CD4-positive, alpha-beta memory T cell (primary cell): Measurements from ENCODE around the gene ATXN7L3. TPM values are rescaled to one million over a fixed set of nuclear protein-coding genes. Genes with fewer than 3 reads are reported as not detected.
"Not testable (repeated sequence)": the region's sequence is repeated elsewhere in the genome, so short reads cannot be mapped to it uniquely, and the experiment has no call there.

Experiments
- CTCF ChIA-PET: fragments of 350-600 bp; sonication (Branson Sonifier 250); formaldehyde crosslinking; loops from one replicate; lab custom pipeline; 2021; ENCODE audit warnings: inconsistent platforms; ENCODE audit not compliant: partially characterized antibody; lab: Charles Lee
- POLR2A ChIA-PET: fragments of 350-600 bp; sonication (Branson Sonifier 250); formaldehyde crosslinking; loops from one replicate; lab custom pipeline; 2021; ENCODE audit not compliant: partially characterized antibody; lab: Charles Lee
- DNase-seq, 5 donors: peaks; one replicate each; pipeline versions ENCODE4 v3.0.0 to v3.0.0-alpha.2; 2020 to 2022; ENCODE audit warnings: mixed read lengths in 1 of 5
- H3K27ac ChIP-seq: one replicate; pipeline ENCODE4 v1.7.0; 2013; ENCODE audit warnings: low read depth, low read length
- H3K27me3 ChIP-seq: 2 replicates; pipeline ENCODE4 v1.7.0; 2013; ENCODE audit warnings: mild to moderate bottlenecking, low read length, moderate library complexity; ENCODE audit not compliant: insufficient read depth
- H3K36me3 ChIP-seq: 2 replicates; pipeline ENCODE4 v1.7.0; 2013; ENCODE audit warnings: mild to moderate bottlenecking, low read length, moderate library complexity; ENCODE audit not compliant: insufficient read depth
- H3K4me1 ChIP-seq: 2 replicates; pipeline ENCODE4 v1.7.0; 2013; ENCODE audit warnings: mild to moderate bottlenecking, low read length, moderate library complexity; ENCODE audit not compliant: insufficient read depth
- H3K4me3 ChIP-seq, 2 donors: one replicate each; pipeline ENCODE4 v1.7.0; 2013; ENCODE audit warnings: low read length in 2 of 2, mild to moderate bottlenecking in 1 of 2
- H3K9me3 ChIP-seq, 2 donors: one replicate each; pipeline ENCODE4 v1.7.0; 2013; ENCODE audit warnings: low read length in 2 of 2, control low read depth in 1 of 2; ENCODE audit not compliant: control insufficient read depth in 1 of 2
- H3K27ac Mint-ChIP-seq, 7 donors: one replicate each; pipeline ENCODE4 v1.8.0; 2020 to 2021; ENCODE audit warnings: mixed read lengths in 7 of 7, mild to moderate bottlenecking in 6 of 7, inconsistent platforms in 3 of 7, moderate library complexity in 3 of 7
- H3K27me3 Mint-ChIP-seq, 2 donors: one replicate each; pipeline ENCODE4 v1.8.0; 2020 to 2021; ENCODE audit warnings: mixed read lengths in 2 of 2
- H3K36me3 Mint-ChIP-seq, 2 donors: one replicate each; pipeline ENCODE4 v1.8.0; 2020 to 2021; ENCODE audit warnings: mixed read lengths in 2 of 2, inconsistent platforms in 1 of 2, mild to moderate bottlenecking in 1 of 2
- H3K4me1 Mint-ChIP-seq, 4 donors: one replicate each; pipeline ENCODE4 v1.8.0; 2020 to 2021; ENCODE audit warnings: mixed read lengths in 4 of 4, mild to moderate bottlenecking in 1 of 4
- H3K4me3 Mint-ChIP-seq, 8 donors: one replicate each; pipeline ENCODE4 v1.8.0; 2020 to 2021; ENCODE audit warnings: mixed read lengths in 8 of 8, mild to moderate bottlenecking in 7 of 8, moderate library complexity in 6 of 8, inconsistent platforms in 3 of 8
- H3K9me3 Mint-ChIP-seq, 8 donors: one replicate each; pipeline ENCODE4 v1.8.0; 2020 to 2021; ENCODE audit warnings: mixed read lengths in 8 of 8, mild to moderate bottlenecking in 5 of 8, inconsistent platforms in 3 of 8, moderate library complexity in 1 of 8
- intact Hi-C: fragments of 100-400 bp; cut with micrococcal nuclease; formaldehyde crosslinking; loops from one replicate; pipeline ENCODE4 v1.15.1; 2023
- polyA plus RNA-seq, 2 donors: library from polyadenylated mRNA; unstranded; fragments of 300-500 nt; fragmentation: Illumina TruSeq; gene quantifications; one replicate each; pipeline ENCODE4 v1.2.3, GENCODE V29; 2021
- total RNA-seq, 2 experiments: library from RNA; stranded (reverse); gene quantifications; one replicate each; pipeline ENCODE4 v1.2.3, GENCODE V29; 2021

The ATXN7L3 gene
- total RNA-seq (100 to 1,000 TPM; 123 to 128 TPM), polyA plus RNA-seq (10 to 100 TPM in 1 of 2 donors, 1 to 10 TPM in 1; 5.8 to 17.7 TPM)

DNA sequence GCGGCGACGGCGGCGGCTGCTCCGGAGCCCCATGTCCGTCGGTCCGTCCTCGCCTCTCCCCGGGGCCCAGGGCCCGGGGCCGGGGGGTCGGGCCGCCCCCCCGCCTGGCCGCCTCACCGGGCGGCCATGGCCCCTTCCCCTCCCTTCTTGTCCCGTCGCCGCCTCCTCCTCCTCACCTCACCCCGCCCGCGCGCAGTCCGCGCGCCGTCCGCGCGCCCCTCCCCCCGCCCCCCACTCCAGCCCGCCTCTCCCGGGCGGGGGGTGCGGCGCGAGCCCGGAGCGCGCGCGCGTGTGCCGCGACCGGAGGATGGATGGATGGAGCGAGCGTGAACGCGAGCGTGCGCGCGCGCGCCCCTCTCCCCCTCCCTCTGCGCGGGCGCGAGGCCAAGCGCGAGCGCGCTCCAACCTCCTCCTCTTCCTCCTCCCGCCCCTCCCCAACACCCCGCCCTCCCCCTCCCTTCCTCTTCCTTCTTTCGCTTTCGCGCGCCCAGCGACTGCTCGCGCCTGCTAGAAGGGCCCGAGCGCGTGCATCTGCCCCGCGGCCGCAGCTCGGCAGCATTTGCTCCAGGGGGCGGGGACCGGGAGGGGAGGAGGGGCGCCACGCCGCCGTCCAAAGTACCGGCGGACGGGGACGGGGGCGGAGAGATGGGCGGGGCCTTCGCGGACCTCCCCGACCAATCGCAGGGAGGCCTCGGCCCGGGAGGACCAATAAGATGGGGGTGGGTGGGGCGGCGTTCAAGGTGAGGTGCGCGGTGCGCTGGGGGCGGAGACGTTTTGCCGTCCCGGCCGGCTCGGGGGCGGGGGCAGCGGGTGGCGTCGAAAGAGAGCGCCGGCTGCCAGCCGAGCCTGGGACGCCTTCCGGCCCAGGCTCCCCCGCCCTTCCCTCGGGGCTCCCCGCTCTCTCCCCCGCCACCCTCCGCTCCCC, at the start of gene ATXN7L3:
Gene ATXN7L3, minus strand, starts transcription at position 332 of the 925 bp plus-strand sequence. CDS start 1,814 bp downstream, outside the sequence.
- Mint-ChIP-seq H3K4me1 (peaks cover 30 to 58% (median 40%) of the 10 kb centered on the region in 4 donors), H3K36me3 (peaks cover 9 to 41% of the 10 kb centered on the region in 2 donors), H3K27ac (peak within 1 kb of the TSS; percentile 89 to 98 (median 96)), H3K27me3 (no peaks in the 10 kb centered on the region), H3K9me3 (peaks cover 0 to 2% (median 0%) of the 10 kb centered on the region in 8 donors), H3K4me3 (peak within 1 kb of the TSS; percentile 90 to 94 (median 92))
- ChIA-PET POLR2A (interaction anchor here (1.2 to 10.5 kb wide), 7 partner anchors 12 to 155 kb away, joined by 4 to 325 read pairs (median 7); partner anchors contain the start of genes GRN, HDAC5, SLC25A39 and TMUB2), CTCF (no interaction called here)
- peaks cover 21% of the 10 kb centered on the region for H3K36me3 ChIP-seq
- peaks cover 43% of the 10 kb centered on the region for H3K4me1 ChIP-seq
- peak; percentile 96 to 99 (median 98) for DNase-seq
- no peaks in the 10 kb centered on the region for H3K9me3 ChIP-seq
- intact Hi-C loops = loop anchor here (1.0 to 2.0 kb wide), 6 partner anchors 10 to 133 kb away; partner anchors contain the start of genes HROB, LSM12, SLC25A39 and TMUB2
- peak within 1 kb of the TSS; percentile 82 to 88 for H3K4me3 ChIP-seq
- no peaks in the 10 kb centered on the region for H3K27me3 ChIP-seq
- H3K27ac ChIP-seq = peak within 1 kb of the TSS; percentile 82

DNA sequence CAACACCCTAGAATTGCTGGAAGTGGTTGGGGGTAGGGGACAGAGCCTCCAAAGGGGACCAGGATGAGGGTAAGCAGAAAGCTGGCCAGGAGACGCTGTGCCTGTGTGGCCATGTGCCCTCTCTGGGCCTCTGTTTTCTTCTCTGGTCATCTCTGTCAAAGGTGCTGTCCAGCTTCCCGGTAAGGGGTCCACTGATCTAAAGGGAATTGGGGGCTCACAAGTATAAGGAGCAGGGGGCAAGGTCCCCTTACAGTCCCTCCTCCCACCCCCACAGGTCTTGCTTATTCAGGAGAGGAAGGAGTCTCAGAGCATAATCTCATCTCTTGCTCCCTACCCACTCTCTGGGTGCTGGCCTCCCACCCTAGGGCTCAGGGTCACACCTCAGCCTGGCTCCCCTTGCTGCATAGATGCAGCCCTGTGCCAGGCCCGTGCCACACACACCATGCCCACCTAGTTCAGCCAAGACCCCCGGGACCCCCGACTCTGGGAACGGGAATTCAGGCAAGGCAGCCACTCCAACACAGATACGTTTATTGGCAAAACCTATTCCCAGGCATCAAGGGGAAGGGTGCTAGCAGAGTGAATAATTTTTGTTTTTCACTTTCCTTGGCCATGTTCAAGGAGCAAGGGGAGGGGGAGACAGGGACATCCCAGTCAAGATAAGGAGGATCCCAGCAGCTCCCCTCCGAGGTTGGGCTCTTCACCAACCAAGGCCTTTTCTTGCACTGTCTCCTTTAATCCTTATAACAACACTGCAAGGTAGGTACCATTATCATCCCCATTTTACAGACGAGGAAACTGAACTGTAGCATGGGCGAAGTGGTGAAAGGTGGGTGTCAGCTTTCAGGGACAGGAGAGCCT, 48.4 kb upstream of the ATXN7L3 start:
- CTCF ChIA-PET = no interaction called here
- H3K4me1 ChIP-seq = peaks cover 41% of the 10 kb centered on the region
- peak overlapping the region in 2 of 7 donors; percentile 46 to 66 for H3K27ac Mint-ChIP-seq
- no peaks in the 10 kb centered on the region for H3K27me3 ChIP-seq
- no peaks in the 10 kb centered on the region for H3K27me3 Mint-ChIP-seq
- DNase-seq = no peak
- peak overlapping the region in 2 of 8 donors; percentile 8 to 47 for H3K4me3 Mint-ChIP-seq
- H3K4me3 ChIP-seq = no peak overlapping the region
- H3K27ac ChIP-seq = no peak overlapping the region
- no peaks in the 10 kb centered on the region for H3K9me3 Mint-ChIP-seq
- H3K4me1 Mint-ChIP-seq = peaks cover 14 to 49% (median 26%) of the 10 kb centered on the region in 4 donors
- intact Hi-C loops = no loop called here
- no peaks in the 10 kb centered on the region for H3K36me3 ChIP-seq
- POLR2A ChIA-PET = interaction anchor here (1.1 kb wide), 1 partner anchor 79 kb away, joined by 3 read pairs; no protein-coding TSS in a partner anchor
- no peaks in the 10 kb centered on the region for H3K36me3 Mint-ChIP-seq
- H3K9me3 ChIP-seq = no peaks in the 10 kb centered on the region

- Mint-ChIP-seq H3K4me1 (peaks cover 14 to 49% (median 27%) of the 10 kb centered on the region in 4 donors), H3K4me3 (no peak overlapping the region), H3K27ac (peak overlapping the region in 4 of 7 donors; percentile 62 to 78 (median 68)), H3K36me3 (no peaks in the 10 kb centered on the region), H3K9me3 (no peaks in the 10 kb centered on the region), H3K27me3 (no peaks in the 10 kb centered on the region)
- H3K27ac ChIP-seq = no peak overlapping the region
- H3K27me3 ChIP-seq = no peaks in the 10 kb centered on the region
- no peak overlapping the region for H3K4me3 ChIP-seq
- H3K4me1 ChIP-seq = peaks cover 41% of the 10 kb centered on the region
- DNase-seq = no peak
- no peaks in the 10 kb centered on the region for H3K9me3 ChIP-seq
- ChIA-PET POLR2A (interaction anchor here (0.8 to 2.3 kb wide), 3 partner anchors 25 to 79 kb away, joined by 3 to 19 read pairs (median 5); no protein-coding TSS in a partner anchor), CTCF (interaction anchor here (0.6 kb wide), 1 partner anchor 26 kb away, joined by 3 read pairs; no protein-coding TSS in a partner anchor)
- H3K36me3 ChIP-seq = no peaks in the 10 kb centered on the region
- intact Hi-C loops = no loop called here
These were observed 47.8 kb upstream of the ATXN7L3 start for GRCh38 chr17:44247440-44247841.

GRCh38 chr17:44241106-44241624, 41.5 kb upstream of the ATXN7L3 start:
- Histone ChIP-seq H3K27me3 (no peaks in the 10 kb centered on the region), H3K9me3 (no peaks in the 10 kb centered on the region), H3K4me1 (peaks cover 9% of the 10 kb centered on the region), H3K4me3 (no peak overlapping the region), H3K36me3 (no peaks in the 10 kb centered on the region), H3K27ac (no peak overlapping the region)
- no peak for DNase-seq
- ChIA-PET CTCF (interaction anchor here (0.5 to 0.6 kb wide), 2 partner anchors 89 to 93 kb away, joined by 3 read pairs; no protein-coding TSS in a partner anchor), POLR2A (interaction anchor here (1.0 kb wide), 1 partner anchor 21 kb away, joined by 3 read pairs; the partner anchor contains the start of gene UBTF)
- no peaks in the 10 kb centered on the region for H3K36me3 Mint-ChIP-seq
- H3K27me3 Mint-ChIP-seq = no peaks in the 10 kb centered on the region
- H3K9me3 Mint-ChIP-seq = no peaks in the 10 kb centered on the region
- H3K27ac Mint-ChIP-seq = peak overlapping the region in 1 of 7 donors; percentile 15
- H3K4me1 Mint-ChIP-seq = peaks cover 7 to 10% (median 9%) of the 10 kb centered on the region in 4 donors
- H3K4me3 Mint-ChIP-seq = no peak overlapping the region
- intact Hi-C loops = no loop called here

GRCh38 chr17:44237886-44238285, 38.2 kb upstream of the ATXN7L3 start:
- H3K4me1 Mint-ChIP-seq, intact Hi-C loops, H3K4me3 Mint-ChIP-seq, H3K4me1 ChIP-seq, H3K9me3 ChIP-seq, H3K27me3 ChIP-seq, DNase-seq, H3K36me3 ChIP-seq, H3K27me3 Mint-ChIP-seq, H3K27ac Mint-ChIP-seq, H3K36me3 Mint-ChIP-seq, CTCF ChIA-PET, H3K4me3 ChIP-seq, H3K9me3 Mint-ChIP-seq, POLR2A ChIA-PET, H3K27ac ChIP-seq: not testable (repeated sequence)

GRCh38 chr17:44236444-44236991, 36.8 kb upstream of the ATXN7L3 start:
- ChIA-PET POLR2A (no interaction called here), CTCF (no interaction called here)
- H3K4me3 ChIP-seq = no peak overlapping the region
- Mint-ChIP-seq H3K9me3 (no peaks in the 10 kb centered on the region), H3K27ac (no peak overlapping the region), H3K4me3 (no peak overlapping the region), H3K27me3 (peaks cover 3 to 9% of the 10 kb centered on the region in 2 donors), H3K36me3 (no peaks in the 10 kb centered on the region), H3K4me1 (peaks cover 4 to 6% (median 4%) of the 10 kb centered on the region in 4 donors)
- intact Hi-C loops = no loop called here
- no peaks in the 10 kb centered on the region for H3K4me1 ChIP-seq
- H3K9me3 ChIP-seq = no peaks in the 10 kb centered on the region
- H3K27ac ChIP-seq = no peak overlapping the region
- H3K36me3 ChIP-seq = no peaks in the 10 kb centered on the region
- DNase-seq = no peak
- no peaks in the 10 kb centered on the region for H3K27me3 ChIP-seq
